Activated CD4-positive, alpha-beta T cell treated with anti-CD3 and anti-CD28 coated beads, Interleukin-2, amount 50 U/mL, for 16 hours (primary cell): ENCODE data around the gene NAV3.
A peak's percentile ranks its signal among the peaks of the same experiment; 100 is the strongest.

ENCODE experiments used
- DNase-seq: peaks from one replicate; pipeline ENCODE4 v3.0.0-alpha.2; 2020

The NAV3 gene

GRCh38 chr12:78120866-78121560, 290.3 kb downstream of the NAV3 start:
- DNase-seq, result no peak

GRCh38 chr12:78121969-78122610, 291.4 kb downstream of the NAV3 start:
- no peak for DNase-seq

GRCh38 chr12:78128211-78128610, 297.5 kb downstream of the NAV3 start:
- DNase-seq, result no peak

- no peak for DNase-seq
Measured at GRCh38 chr12:78143717-78144116, 313.0 kb downstream of the NAV3 start.

- no peak for DNase-seq
Measured at GRCh38 chr12:78145398-78145797, 314.7 kb downstream of the NAV3 start.

- peak; percentile 14 for DNase-seq
Measured at GRCh38 chr12:78146365-78146772, 315.7 kb downstream of the NAV3 start.

GRCh38 chr12:78149459-78149858, 318.8 kb downstream of the NAV3 start:
- no peak for DNase-seq

- no peak for DNase-seq
Measured at GRCh38 chr12:78155546-78155945, 324.9 kb downstream of the NAV3 start.

- no peak for DNase-seq
Measured at GRCh38 chr12:78156751-78157150, 326.1 kb downstream of the NAV3 start.

- DNase-seq, result no peak
Measured at GRCh38 chr12:78157199-78157598, 326.5 kb downstream of the NAV3 start.

GRCh38 chr12:78164154-78164553, 333.5 kb downstream of the NAV3 start:
- no peak for DNase-seq

- DNase-seq, result no peak
Measured at GRCh38 chr12:78167510-78167909, 336.8 kb downstream of the NAV3 start.

- DNase-seq, result no peak
Measured at GRCh38 chr12:78171061-78171460, 340.4 kb downstream of the NAV3 start.

- no peak for DNase-seq
Measured at GRCh38 chr12:78176643-78177042, 345.9 kb downstream of the NAV3 start.

- no peak for DNase-seq
Measured at GRCh38 chr12:78177298-78177697, 346.6 kb downstream of the NAV3 start.

GRCh38 chr12:78179346-78179745, 348.7 kb downstream of the NAV3 start:
- DNase-seq, result no peak

- DNase-seq, result no peak
Measured at GRCh38 chr12:78181544-78182162, 351.0 kb downstream of the NAV3 start.

- DNase-seq, result no peak
Measured at GRCh38 chr12:78183824-78184223, 353.1 kb downstream of the NAV3 start.

- DNase-seq, result no peak
Measured at GRCh38 chr12:78185109-78185508, 354.4 kb downstream of the NAV3 start.

GRCh38 chr12:78185651-78186050, 355.0 kb downstream of the NAV3 start:
- DNase-seq, result no peak

GRCh38 chr12:78186670-78187069, 356.0 kb downstream of the NAV3 start:
- DNase-seq, result no peak

- DNase-seq, result no peak
Measured at GRCh38 chr12:78187741-78188140, 357.0 kb downstream of the NAV3 start.

- DNase-seq, result no peak
Measured at GRCh38 chr12:78189656-78190055, 359.0 kb downstream of the NAV3 start.

- DNase-seq, result no peak
Measured at GRCh38 chr12:78191611-78192010, 360.9 kb downstream of the NAV3 start.
